Measurements from ENCODE around the gene LLCFC1.

DNA sequence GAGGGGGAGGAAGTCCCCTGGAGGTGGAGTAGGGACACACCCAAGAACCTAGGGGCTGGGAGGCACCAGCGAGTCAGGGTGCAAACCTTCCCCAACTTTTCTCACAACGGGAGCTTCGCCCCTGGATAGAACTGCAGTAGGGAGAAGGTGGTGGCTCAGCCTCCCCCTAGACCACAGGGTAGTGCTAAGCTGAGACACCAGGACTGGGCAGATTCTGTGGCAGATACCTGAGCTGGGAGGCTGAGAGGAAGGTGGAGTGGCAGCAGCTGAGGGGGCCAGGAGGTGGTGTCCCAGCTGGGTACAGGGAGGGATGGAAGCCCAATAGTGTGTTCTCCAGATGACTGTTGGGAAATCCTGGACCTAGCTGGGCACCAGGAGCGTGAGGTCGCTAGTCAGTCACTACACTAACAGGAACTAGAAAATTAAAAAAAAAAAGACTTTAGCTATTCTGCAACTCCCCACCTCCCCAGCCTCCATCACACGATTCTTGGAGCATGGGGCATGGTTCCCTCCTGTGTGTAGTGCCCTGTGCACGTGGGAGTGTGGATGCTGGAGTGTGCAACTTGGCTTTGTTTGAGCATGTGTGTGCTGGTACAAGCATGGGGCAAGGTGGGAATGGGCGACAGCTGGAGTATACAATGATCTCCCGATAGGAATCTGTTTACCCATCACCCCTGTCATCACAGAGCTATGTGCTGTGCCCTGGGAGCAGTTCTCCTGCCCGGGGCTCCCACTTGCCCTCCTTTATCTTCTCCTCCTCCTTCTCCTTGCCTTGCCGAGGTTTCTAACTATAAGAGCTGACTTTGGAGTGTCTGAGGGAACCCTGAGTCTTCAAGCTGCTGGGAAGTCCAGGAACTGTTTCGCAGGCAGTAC, 44.9 kb upstream of the LLCFC1 start:
- TF ChIP-seq, protein P1, sequence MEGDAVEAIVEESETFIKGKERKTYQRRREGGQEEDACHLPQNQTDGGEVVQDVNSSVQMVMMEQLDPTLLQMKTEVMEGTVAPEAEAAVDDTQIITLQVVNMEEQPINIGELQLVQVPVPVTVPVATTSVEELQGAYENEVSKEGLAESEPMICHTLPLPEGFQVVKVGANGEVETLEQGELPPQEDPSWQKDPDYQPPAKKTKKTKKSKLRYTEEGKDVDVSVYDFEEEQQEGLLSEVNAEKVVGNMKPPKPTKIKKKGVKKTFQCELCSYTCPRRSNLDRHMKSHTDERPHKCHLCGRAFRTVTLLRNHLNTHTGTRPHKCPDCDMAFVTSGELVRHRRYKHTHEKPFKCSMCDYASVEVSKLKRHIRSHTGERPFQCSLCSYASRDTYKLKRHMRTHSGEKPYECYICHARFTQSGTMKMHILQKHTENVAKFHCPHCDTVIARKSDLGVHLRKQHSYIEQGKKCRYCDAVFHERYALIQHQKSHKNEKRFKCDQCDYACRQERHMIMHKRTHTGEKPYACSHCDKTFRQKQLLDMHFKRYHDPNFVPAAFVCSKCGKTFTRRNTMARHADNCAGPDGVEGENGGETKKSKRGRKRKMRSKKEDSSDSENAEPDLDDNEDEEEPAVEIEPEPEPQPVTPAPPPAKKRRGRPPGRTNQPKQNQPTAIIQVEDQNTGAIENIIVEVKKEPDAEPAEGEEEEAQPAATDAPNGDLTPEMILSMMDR (IDR thresholded peaks at IDR 0.05): no peak
- no peak for TF ChIP-seq POLR2A (IDR thresholded peaks at IDR 0.05)

All from adrenal gland (tissue), 5 donors.